Measurements from ENCODE around the gene NXPE3.

- TF ChIP-seq, protein P1, sequence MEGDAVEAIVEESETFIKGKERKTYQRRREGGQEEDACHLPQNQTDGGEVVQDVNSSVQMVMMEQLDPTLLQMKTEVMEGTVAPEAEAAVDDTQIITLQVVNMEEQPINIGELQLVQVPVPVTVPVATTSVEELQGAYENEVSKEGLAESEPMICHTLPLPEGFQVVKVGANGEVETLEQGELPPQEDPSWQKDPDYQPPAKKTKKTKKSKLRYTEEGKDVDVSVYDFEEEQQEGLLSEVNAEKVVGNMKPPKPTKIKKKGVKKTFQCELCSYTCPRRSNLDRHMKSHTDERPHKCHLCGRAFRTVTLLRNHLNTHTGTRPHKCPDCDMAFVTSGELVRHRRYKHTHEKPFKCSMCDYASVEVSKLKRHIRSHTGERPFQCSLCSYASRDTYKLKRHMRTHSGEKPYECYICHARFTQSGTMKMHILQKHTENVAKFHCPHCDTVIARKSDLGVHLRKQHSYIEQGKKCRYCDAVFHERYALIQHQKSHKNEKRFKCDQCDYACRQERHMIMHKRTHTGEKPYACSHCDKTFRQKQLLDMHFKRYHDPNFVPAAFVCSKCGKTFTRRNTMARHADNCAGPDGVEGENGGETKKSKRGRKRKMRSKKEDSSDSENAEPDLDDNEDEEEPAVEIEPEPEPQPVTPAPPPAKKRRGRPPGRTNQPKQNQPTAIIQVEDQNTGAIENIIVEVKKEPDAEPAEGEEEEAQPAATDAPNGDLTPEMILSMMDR (IDR thresholded peaks at IDR 0.05; ENCODE audit: low read depth, low read length, poor library complexity, severe bottlenecking), result no peak
- TF ChIP-seq EZH2phosphoT487 (IDR thresholded peaks at IDR 0.05; ENCODE audit: borderline replicate concordance, low read length), result no peak
Measured at GRCh38 chr3:101833446-101833974, 54.5 kb downstream of the NXPE3 start.
